HG03095 (cell line): Measurements from ENCODE around the gene LSM14B.

ENCODE experiments used
- ATAC-seq: cut with Tn5 transposase; IDR thresholded peaks from one replicate; pipeline ENCODE4 v1.9.1; 2021; ENCODE audit warnings: moderate library complexity; ENCODE audit not compliant: unreplicated experiment

LSM14B gene

DNA sequence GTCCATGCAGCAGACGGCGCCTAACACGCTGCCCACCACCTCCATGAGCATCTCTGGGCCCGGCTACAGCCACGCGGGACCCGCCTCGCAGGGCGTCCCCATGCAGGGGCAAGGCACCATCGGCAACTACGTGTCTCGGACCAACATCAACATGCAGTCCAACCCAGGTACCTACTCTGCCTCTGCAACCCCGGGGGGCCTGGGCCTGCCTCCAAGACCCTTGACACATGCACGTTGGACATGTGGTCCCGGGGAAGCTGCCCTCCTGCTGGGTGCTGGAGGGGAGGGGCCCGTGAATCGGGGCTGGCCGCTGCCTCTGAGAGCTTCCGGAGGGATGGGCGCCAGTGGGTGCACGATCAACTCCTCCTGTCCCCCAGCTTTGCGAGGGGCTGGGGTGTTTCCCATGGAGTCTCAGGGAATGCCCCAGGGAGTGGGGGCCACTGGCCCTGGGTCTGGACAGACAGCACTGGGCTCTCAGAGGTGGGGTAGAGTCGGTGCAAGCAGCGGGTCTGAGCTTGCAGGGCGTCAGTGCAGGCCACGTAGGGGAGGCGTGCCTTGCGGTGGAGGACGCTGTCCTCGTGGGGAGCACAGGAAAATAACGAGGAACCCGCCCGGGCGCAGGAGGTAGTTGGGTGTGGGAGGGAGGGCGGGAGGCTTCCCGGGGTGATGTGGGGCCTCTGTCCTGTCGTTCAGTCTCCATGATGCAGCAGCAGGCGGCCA lies 40.6 kb downstream of the LSM14B start:
- no peak for ATAC-seq

DNA sequence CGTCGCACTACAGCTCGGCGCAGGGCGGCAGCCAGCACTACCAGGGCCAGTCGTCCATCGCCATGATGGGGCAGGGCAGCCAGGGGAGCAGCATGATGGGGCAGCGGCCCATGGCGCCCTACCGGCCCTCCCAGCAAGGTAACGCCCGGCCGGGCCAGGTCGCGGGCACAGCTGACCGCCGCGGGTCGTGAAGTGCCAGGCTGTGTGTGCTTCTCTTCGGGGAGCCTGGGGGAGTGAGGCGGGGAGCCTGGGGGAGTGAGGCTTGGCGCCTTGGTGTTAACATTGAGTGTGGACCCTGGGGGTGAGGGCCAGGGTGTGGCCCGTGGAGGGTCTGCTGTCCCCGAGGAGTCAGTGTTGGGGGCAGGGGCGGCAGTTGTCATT lies 41.2 kb downstream of the LSM14B start:
- no peak for ATAC-seq

- ATAC-seq = no peak
Measured at GRCh38 chr20:62163986-62164762, 41.9 kb downstream of the LSM14B start.

- no peak for ATAC-seq
Measured at GRCh38 chr20:62164879-62165761, 42.8 kb downstream of the LSM14B start.

- no peak for ATAC-seq
Measured at GRCh38 chr20:62165762-62166399, 43.6 kb downstream of the LSM14B start.

- ATAC-seq = no peak
Measured at GRCh38 chr20:62167474-62167873, 45.2 kb downstream of the LSM14B start.

DNA sequence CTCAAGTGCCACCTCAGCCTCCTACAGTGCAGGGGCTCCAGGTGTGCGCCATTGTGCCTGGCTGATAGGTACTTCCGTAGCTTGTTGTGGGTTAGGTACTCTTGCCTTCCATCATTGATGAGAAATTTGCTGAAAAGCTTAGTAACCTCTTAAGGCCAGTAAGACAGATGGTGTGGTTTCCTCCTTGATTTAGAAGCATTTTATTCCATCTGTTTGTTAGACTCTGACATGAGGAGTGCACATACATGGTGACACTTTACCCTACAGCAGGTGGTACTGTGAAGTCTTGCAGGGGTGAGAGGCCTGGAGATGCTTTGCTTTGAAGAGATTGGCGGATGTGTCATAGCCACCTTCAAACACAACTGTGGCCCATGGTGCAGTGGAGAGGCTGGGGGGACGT lies 45.8 kb downstream of the LSM14B start:
- ATAC-seq = no peak

DNA sequence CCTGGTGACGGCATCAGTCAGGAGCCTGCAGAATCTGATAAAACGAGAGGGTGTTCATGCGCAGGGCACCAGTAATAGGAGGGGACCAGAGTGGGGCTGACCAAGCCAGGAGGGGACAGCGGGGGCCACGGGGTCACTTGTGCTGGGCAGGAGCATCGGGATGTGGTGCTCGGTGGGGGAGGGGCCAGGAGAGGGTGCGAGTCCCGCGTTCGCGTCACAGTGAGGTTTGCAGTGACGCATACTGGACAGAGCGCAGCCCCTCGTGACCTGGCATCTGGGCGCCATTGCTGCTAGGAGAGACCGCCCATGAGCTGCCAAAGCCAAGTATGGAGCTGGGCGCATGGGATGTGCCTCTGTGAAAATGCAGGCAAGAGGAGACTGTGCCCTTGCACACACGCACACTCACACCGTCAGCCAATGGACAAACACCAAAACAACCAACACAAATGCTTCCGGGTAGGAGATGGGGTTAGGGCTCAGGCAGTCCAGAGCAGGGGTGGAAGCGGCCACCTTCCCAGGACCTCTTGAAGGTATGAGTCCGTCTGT lies 46.7 kb downstream of the LSM14B start:
- no peak for ATAC-seq

GRCh38 chr20:62170536-62170935 lies 48.3 kb downstream of the LSM14B start:
- no peak for ATAC-seq

DNA sequence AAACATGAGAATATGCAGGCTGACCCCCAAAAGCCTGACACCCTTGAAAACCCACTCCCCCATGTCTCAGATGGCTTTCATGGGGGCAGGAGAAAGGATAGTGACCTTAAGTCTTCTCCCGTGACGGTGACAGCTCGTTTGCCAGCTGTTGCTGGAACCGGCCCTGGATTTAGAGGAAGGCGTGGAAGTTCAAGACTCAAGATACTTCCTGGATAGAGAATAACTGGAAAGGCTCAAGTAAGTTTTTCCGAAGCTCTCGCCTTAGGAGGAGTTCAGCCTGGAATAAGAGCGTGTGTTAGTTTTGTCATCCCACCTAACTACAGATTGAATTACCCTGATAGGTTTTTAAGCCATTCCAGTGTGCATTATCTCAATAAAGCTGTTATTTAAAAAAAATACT lies 49.0 kb downstream of the LSM14B start:
- ATAC-seq = no peak

- ATAC-seq = no peak
Measured at GRCh38 chr20:62172666-62173065, 50.4 kb downstream of the LSM14B start.

GRCh38 chr20:62174021-62174804 lies 51.9 kb downstream of the LSM14B start:
- no peak for ATAC-seq

DNA sequence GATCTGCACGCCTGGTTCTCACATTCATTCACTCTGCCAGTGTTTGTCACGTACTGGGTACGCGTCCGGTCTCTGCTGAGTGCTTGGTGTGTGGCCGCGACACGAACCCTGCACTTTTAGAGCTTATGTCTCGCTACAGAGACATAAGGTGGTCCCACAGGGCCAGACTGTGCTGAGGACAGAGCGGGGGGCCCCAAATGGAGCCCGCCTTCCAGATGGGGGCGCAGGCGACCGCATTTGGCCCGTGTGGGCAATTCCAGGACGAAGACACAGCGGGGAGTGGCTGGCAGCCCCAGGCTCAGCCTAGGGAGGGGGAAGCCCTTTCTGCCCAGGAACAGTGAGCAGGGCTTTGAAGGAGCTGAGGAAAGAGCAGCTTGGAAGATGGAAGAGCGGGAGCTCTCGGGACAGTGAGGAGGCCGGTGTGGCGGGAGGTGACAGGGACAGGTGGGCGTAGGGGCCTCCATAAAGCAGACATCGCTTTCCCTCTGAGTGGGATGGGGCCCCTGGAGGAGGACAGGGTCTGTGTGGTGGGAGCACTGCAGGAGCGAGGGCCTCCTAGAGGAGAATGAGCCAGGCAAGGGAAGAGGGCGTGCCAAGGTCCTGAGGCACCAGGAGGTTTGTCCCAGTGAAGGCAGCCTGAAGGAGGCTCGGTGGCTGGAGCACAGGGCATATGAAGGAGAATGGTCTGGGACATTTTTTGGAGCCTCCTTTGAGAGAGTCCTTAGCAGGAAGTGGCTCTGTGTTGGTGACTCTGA lies 52.8 kb downstream of the LSM14B start:
- no peak for ATAC-seq

- ATAC-seq = no peak
Measured at GRCh38 chr20:62175711-62176110, 53.4 kb downstream of the LSM14B start.

DNA sequence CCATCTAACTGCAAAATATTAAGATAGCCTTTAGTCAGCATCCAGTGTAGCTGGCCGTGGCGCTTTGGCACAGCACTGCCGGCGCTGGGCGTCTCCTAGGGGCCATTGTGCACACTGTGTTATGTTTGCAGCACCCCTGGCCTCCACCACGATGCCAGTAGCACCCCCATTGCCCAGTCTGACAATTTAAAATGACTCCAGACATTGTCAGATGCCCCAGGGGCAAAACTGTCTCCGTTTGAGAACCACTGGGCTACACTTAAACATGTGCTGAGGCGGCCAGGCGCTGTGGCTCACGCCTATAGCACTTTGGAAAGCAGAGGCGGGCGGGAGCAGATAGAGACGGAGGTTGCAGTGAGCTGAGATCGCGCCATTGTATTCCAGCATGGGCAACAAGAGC lies 54.6 kb downstream of the LSM14B start:
- ATAC-seq = no peak

GRCh38 chr20:62177307-62177706 lies 55.0 kb downstream of the LSM14B start:
- no peak for ATAC-seq

DNA sequence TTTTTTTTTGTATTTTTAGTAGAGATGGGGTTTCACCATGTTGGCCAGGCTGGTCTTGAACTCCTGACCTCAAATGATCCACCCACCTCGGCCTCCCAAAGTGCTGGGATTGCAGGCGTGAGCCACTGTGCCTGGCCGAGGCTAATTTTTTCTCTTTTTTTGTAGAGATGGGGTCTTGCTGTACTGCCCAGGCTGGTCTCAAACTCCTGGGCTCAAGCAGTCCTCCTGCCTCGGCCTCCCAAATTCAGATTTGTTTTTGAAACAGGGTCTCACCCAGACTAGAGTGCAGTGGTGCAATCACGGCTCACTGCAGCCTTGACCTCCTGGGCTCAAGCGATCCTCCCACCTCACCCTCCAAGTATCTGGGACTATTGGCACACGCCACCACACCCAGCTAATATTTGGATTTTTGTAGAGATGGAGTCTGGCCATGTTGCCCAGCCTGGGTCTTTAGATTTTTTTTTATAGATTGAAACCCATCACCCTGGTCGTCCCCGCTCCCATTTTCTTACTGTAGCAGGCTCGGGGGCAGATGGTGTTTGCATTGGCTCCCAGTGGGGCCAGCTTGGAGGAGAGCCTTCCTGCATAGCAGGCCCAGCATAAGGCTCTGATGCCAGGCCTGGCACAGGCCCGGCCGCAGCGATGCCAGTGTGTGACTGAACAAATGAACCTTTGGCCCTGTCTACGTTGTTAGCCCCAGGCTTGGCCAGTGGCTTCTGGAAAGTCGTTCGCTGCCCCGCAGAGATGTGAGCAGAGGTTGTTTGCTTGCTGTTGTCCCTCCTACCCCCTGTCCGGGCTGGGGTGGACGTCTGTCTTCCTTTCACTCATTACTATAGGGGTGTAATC lies 56.3 kb downstream of the LSM14B start:
- no peak for ATAC-seq

GRCh38 chr20:62179162-62179504 lies 56.9 kb downstream of the LSM14B start:
- no peak for ATAC-seq
